ENCODE data around the gene PARP12.
"Not testable (repeated sequence)": the region's sequence is repeated elsewhere in the genome, so short reads cannot be mapped to it uniquely, and the experiment has no call there.

The PARP12 gene

GRCh38 chr7:140062528-140063299 lies at the start of gene PARP12:
PARP12 (minus strand) TSS chr7:140062951; CDS start chr7:140062847, 104 bp downstream.
- DNase-seq (ENCODE audit: low spot score): peak; percentile 92

- DNase-seq (ENCODE audit: low spot score): not testable (repeated sequence)
These were observed 46.0 kb upstream of the PARP12 start for GRCh38 chr7:140108777-140109176.

GRCh38 chr7:140096459-140096858 lies 33.7 kb upstream of the PARP12 start:
- DNase-seq (ENCODE audit: low spot score): no peak

- no peak for DNase-seq (ENCODE audit: low spot score)
These were observed 30.6 kb upstream of the PARP12 start for GRCh38 chr7:140093375-140093774.

GRCh38 chr7:140085447-140085846 lies 22.7 kb upstream of the PARP12 start:
- DNase-seq (ENCODE audit: low spot score): no peak

GRCh38 chr7:140084972-140085371 lies 22.2 kb upstream of the PARP12 start:
- no peak for DNase-seq (ENCODE audit: low spot score)

- DNase-seq (ENCODE audit: low spot score): no peak
These were observed 21.4 kb upstream of the PARP12 start for GRCh38 chr7:140084142-140084655.

GRCh38 chr7:140082770-140083169 lies 20.0 kb upstream of the PARP12 start:
- no peak for DNase-seq (ENCODE audit: low spot score)

- DNase-seq (ENCODE audit: low spot score): no peak
These were observed 19.1 kb upstream of the PARP12 start for GRCh38 chr7:140081774-140082425.

GRCh38 chr7:140080919-140081318 lies 18.2 kb upstream of the PARP12 start:
- DNase-seq (ENCODE audit: low spot score): no peak

GRCh38 chr7:140079121-140079536 lies 16.4 kb upstream of the PARP12 start:
- peak; percentile 56 for DNase-seq (ENCODE audit: low spot score)

- DNase-seq (ENCODE audit: low spot score): no peak
These were observed 15.6 kb upstream of the PARP12 start for GRCh38 chr7:140078392-140078791.

GRCh38 chr7:140074780-140075179 lies 12.0 kb upstream of the PARP12 start:
- DNase-seq (ENCODE audit: low spot score): peak; percentile 32

- DNase-seq (ENCODE audit: low spot score): no peak
These were observed 7.8 kb upstream of the PARP12 start for GRCh38 chr7:140070546-140070945.

GRCh38 chr7:140069298-140069949 lies 6.7 kb upstream of the PARP12 start:
- DNase-seq (ENCODE audit: low spot score): no peak

GRCh38 chr7:140068033-140068432 lies 5.3 kb upstream of the PARP12 start:
- DNase-seq (ENCODE audit: low spot score): no peak

- DNase-seq (ENCODE audit: low spot score): no peak
These were observed 4.3 kb upstream of the PARP12 start for GRCh38 chr7:140067052-140067451.

- DNase-seq (ENCODE audit: low spot score): no peak
These were observed 628 bp downstream of the PARP12 start for GRCh38 chr7:140062118-140062527.

GRCh38 chr7:140061607-140061930 lies 1.2 kb downstream of the PARP12 start:
- no peak for DNase-seq (ENCODE audit: low spot score)

- no peak for DNase-seq (ENCODE audit: low spot score)
These were observed 1.8 kb downstream of the PARP12 start for GRCh38 chr7:140060788-140061606.

- DNase-seq (ENCODE audit: low spot score): no peak
These were observed 2.5 kb downstream of the PARP12 start for GRCh38 chr7:140060243-140060630.

Measured in AG20443 (cell line).